Transverse colon (tissue), 3 donors: ENCODE data around the gene GAB2.
A peak's percentile ranks its signal among the peaks of the same experiment; 100 is the strongest.

Experiments used
- CTCF ChIP-seq, 5 experiments: fragments of 200-600 bp in 3 of 5; fragments of 450-650 bp in 2 of 5; sonication (generic) in 3 of 5; IDR thresholded peaks; 1 replicate in 2 of 5; 2 replicates in 3 of 5; pipeline ENCODE4 v1.5.1; 2016 to 2017; ENCODE audit warnings: antibody characterized with exemption in 5 of 5, inconsistent platforms in 3 of 5, mild to moderate bottlenecking in 2 of 5, moderate library complexity in 1 of 5
- POLR2A ChIP-seq: fragments of 450-650 bp; IDR thresholded peaks from one replicate; pipeline ENCODE4 v1.6.1; 2016; ENCODE audit warnings: antibody characterized with exemption, mild to moderate bottlenecking, moderate library complexity

- TF ChIP-seq CTCF (IDR thresholded peaks at IDR 0.05) (peak; percentile 47 to 64 (median 59)), POLR2A (no peak)
These were observed 3.1 kb downstream of the GAB2 start for GRCh38 chr11:78414321-78415051.
